PC-9 (cell line): ENCODE data around the gene BOK. TPM values are rescaled to one million over a fixed set of nuclear protein-coding genes. Genes with fewer than 3 reads are reported as not detected.
A peak's percentile ranks its signal among the peaks of the same experiment; 100 is the strongest.

ENCODE experiments used
- BruUV-seq: library from RNA; stranded (reverse); fragments of 400-500 nt; replicated peaks from 2 replicates; lab custom pipeline; 2021; lab: Mats Ljungman, UMichigan
- CTCF ChIA-PET: fragments of 300-600 bp; sonication (Branson Sonifier 250); formaldehyde crosslinking; loops from one replicate; lab custom pipeline; 2022; ENCODE audit warnings: antibody characterized with exemption; lab: Charles Lee
- POLR2A ChIA-PET: fragments of 300-600 bp; sonication (Branson Sonifier 250); formaldehyde crosslinking; loops from one replicate; lab custom pipeline; 2022; ENCODE audit warnings: antibody characterized with exemption; ENCODE audit not compliant: unreplicated experiment; lab: Charles Lee
- DNase-seq, 2 experiments: peaks; one replicate each; pipeline versions ENCODE4 v3.0.0 to v3.0.0-alpha.2; 2015 to 2022; ENCODE audit warnings: mixed read lengths in 1 of 2
- H2AFZ ChIP-seq: fragments of 200-600 bp; sonication (generic); 2 replicates; pipeline ENCODE4 v1.8.1; 2017; ENCODE audit warnings: antibody characterized with exemption
- H3F3A ChIP-seq: fragments of 200-600 bp; sonication (generic); 2 replicates; pipeline ENCODE4 v1.8.1; 2017; ENCODE audit warnings: antibody characterized with exemption, mild to moderate bottlenecking, low read depth; ENCODE audit not compliant: insufficient read depth
- H3K27ac ChIP-seq: fragments of 200-600 bp; sonication (generic); 2 replicates; pipeline ENCODE4 v1.6.1; 2016; ENCODE audit warnings: mixed run types
- H3K27me3 ChIP-seq: fragments of 200-600 bp; sonication (generic); 2 replicates; pipeline ENCODE4 v1.6.1; 2016; ENCODE audit warnings: low read depth, mixed run types; ENCODE audit not compliant: insufficient read depth
- H3K36me3 ChIP-seq: fragments of 200-600 bp; sonication (generic); 2 replicates; pipeline ENCODE4 v1.6.1; 2016; ENCODE audit warnings: low read depth, mixed run types
- H3K4me1 ChIP-seq: fragments of 200-600 bp; sonication (generic); replicated peaks from 2 replicates; pipeline ENCODE4 v1.6.1; 2016; ENCODE audit warnings: mixed run types; ENCODE audit not compliant: insufficient read depth
- H3K4me2 ChIP-seq: fragments of 200-600 bp; sonication (generic); 2 replicates; pipeline ENCODE4 v1.6.1; 2017; ENCODE audit warnings: mixed run types
- H3K4me3 ChIP-seq: fragments of 200-600 bp; sonication (generic); 2 replicates; pipeline ENCODE4 v1.6.1; 2016; ENCODE audit warnings: mixed run types
- H3K79me2 ChIP-seq: fragments of 200-600 bp; sonication (generic); 2 replicates; pipeline ENCODE4 v1.6.1; 2017; ENCODE audit warnings: low read depth, mixed run types
- H3K9me2 ChIP-seq: fragments of 200-600 bp; sonication (generic); 2 replicates; pipeline ENCODE4 v1.8.1; 2017; ENCODE audit warnings: mild to moderate bottlenecking; ENCODE audit not compliant: insufficient read depth
- H3K9me3 ChIP-seq: fragments of 200-600 bp; sonication (generic); 2 replicates; pipeline ENCODE4 v1.8.1; 2016; ENCODE audit warnings: low read depth; ENCODE audit not compliant: insufficient read depth
- H4K20me1 ChIP-seq: fragments of 200-600 bp; sonication (generic); 2 replicates; pipeline ENCODE4 v1.8.1; 2017; ENCODE audit not compliant: insufficient read depth
- EZH2 ChIP-seq: fragments of 200-600 bp; sonication (generic); IDR thresholded peaks from 2 replicates; pipeline ENCODE4 v1.8.0; 2017; ENCODE audit warnings: antibody characterized with exemption, low read depth
- intact Hi-C: fragments of 100-400 bp; cut with micrococcal nuclease; formaldehyde crosslinking; loops from one replicate; pipeline ENCODE4 v1.10.0; 2022; ENCODE audit not compliant: unreplicated experiment
- total RNA-seq: library from RNA; stranded (reverse); gene quantifications from 2 replicates; pipeline ENCODE4 v1.2.3, GENCODE V29; 2021
- TF ChIP-seq, protein P1 (sequence below): fragments of 200-600 bp; sonication (generic); conservative IDR thresholded peaks from 2 replicates; pipeline ENCODE4 v1.6.1; 2017; ENCODE audit warnings: mixed run types, antibody characterized with exemption, mild to moderate bottlenecking, moderate library complexity

Gene BOK
- total RNA-seq, 1 experiment from 2014 or later, result 72.8 TPM

DNA sequence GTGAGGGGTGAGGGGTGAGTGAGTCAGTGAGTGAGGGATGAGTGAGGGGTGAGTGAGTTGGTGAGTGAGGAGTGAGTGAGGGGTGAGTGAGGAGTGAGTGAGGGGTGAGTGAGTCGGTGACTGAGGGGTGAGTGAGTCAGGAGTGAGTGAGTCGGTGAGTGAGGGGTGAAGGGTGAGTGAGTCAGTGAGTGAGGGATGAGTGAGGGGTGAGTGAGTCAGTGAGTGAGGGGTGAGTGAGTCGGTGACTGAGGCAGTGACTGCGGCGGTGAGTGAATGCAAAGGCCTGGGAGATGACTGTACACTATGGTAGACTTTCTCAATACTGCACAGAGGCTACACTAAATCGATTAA, 61.8 kb downstream of the BOK start:
- peak overlapping the region; percentile 37; the same call in 1 of the 2 replicates for H3K27ac ChIP-seq
- H3K36me3 ChIP-seq, result peaks cover 13% of the 10 kb centered on the region; the same call in 1 of the 2 replicates
- DNase-seq, result peak in 1 of 2 experiments; percentile 43
- no peaks in the 10 kb centered on the region for H3K9me2 ChIP-seq
- peaks cover 18% of the 10 kb centered on the region for H3F3A ChIP-seq
- no peak overlapping the region for H3K4me3 ChIP-seq
- ChIA-PET CTCF (no interaction called here), POLR2A (no interaction called here)
- no peaks in the 10 kb centered on the region for H3K27me3 ChIP-seq
- intact Hi-C loops, result no loop called here
- H3K9me3 ChIP-seq, result no peaks in the 10 kb centered on the region
- no peak overlapping the region for H3K4me2 ChIP-seq
- H2AFZ ChIP-seq, result no peak overlapping the region
- peaks cover 54% of the 10 kb centered on the region for H3K79me2 ChIP-seq
- no TSS peak for BruUV-seq
- TF ChIP-seq, protein P1, sequence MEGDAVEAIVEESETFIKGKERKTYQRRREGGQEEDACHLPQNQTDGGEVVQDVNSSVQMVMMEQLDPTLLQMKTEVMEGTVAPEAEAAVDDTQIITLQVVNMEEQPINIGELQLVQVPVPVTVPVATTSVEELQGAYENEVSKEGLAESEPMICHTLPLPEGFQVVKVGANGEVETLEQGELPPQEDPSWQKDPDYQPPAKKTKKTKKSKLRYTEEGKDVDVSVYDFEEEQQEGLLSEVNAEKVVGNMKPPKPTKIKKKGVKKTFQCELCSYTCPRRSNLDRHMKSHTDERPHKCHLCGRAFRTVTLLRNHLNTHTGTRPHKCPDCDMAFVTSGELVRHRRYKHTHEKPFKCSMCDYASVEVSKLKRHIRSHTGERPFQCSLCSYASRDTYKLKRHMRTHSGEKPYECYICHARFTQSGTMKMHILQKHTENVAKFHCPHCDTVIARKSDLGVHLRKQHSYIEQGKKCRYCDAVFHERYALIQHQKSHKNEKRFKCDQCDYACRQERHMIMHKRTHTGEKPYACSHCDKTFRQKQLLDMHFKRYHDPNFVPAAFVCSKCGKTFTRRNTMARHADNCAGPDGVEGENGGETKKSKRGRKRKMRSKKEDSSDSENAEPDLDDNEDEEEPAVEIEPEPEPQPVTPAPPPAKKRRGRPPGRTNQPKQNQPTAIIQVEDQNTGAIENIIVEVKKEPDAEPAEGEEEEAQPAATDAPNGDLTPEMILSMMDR, result no peak
- TF ChIP-seq EZH2, result no peak
- H4K20me1 ChIP-seq, result peaks cover 23% of the 10 kb centered on the region; the same call in 1 of the 2 replicates
- no peaks in the 10 kb centered on the region for H3K4me1 ChIP-seq

Other genes with a start within 250 kb of the BOK start
- 715 and 908 TPM in 2 replicates for gene HDLBP, start 243.1 kb upstream of the BOK start, total RNA-seq
- gene SEPTIN2, start 242.8 kb upstream of the BOK start, total RNA-seq, result 431 and 500 TPM in 2 replicates
- gene FARP2, start 202.5 kb upstream of the BOK start, total RNA-seq, result 81.5 and 89.1 TPM in 2 replicates
- 201 and 268 TPM in 2 replicates for gene STK25, start 50.2 kb upstream of the BOK start, total RNA-seq
- gene THAP4, start 78.4 kb downstream of the BOK start, total RNA-seq, result 78.2 and 94.8 TPM in 2 replicates
- 162 and 177 TPM in 2 replicates for gene ATG4B, start 78.9 kb downstream of the BOK start, total RNA-seq
- gene DTYMK, start 128.1 kb downstream of the BOK start, total RNA-seq, result 183 and 191 TPM in 2 replicates
- 79.7 and 106 TPM in 2 replicates for gene ING5, start 143.3 kb downstream of the BOK start, total RNA-seq
- 131 and 232 TPM in 2 replicates for gene D2HGDH, start 175.9 kb downstream of the BOK start, total RNA-seq
- 3.9 and 4.3 TPM in 2 replicates for gene GAL3ST2, start 218.1 kb downstream of the BOK start, total RNA-seq